Activated CD8-positive, alpha-beta T cell treated with anti-CD3 and anti-CD28 coated beads, Interleukin-2, amount 10 ng/mL, durations not matched to agents 7 days and 5 days (primary cell): ENCODE measurements around the gene VIPR1. TPM values are rescaled to one million over a fixed set of nuclear protein-coding genes. Genes with fewer than 3 reads are reported as not detected.
A peak's percentile ranks its signal among the peaks of the same experiment; 100 is the strongest.
"Not testable (repeated sequence)": the region's sequence is repeated elsewhere in the genome, so short reads cannot be mapped to it uniquely, and the experiment has no call there.

Experiments used
- ATAC-seq: fragments of 150-1000 bp; cut with Tn5 transposase; one replicate; pipeline ENCODE4 v1.10.0; 2021; ENCODE audit warnings: moderate library complexity
- CTCF ChIA-PET: fragments of 350-600 bp; sonication (Branson Sonifier 250); formaldehyde crosslinking; loops from one replicate; lab custom pipeline; 2021; ENCODE audit warnings: antibody characterized with exemption; lab: Charles Lee
- POLR2A ChIA-PET: fragments of 350-600 bp; sonication (Branson Sonifier 250); formaldehyde crosslinking; loops from one replicate; lab custom pipeline; 2021; ENCODE audit warnings: antibody characterized with exemption; lab: Charles Lee
- DNase-seq: peaks from one replicate; pipeline ENCODE4 v3.0.0-alpha.2; 2020
- H3K27ac Mint-ChIP-seq: one replicate; pipeline ENCODE4 v1.8.0; 2021; ENCODE audit warnings: mild to moderate bottlenecking, mixed read lengths
- H3K27me3 Mint-ChIP-seq: one replicate; pipeline ENCODE4 v1.8.0; 2021; ENCODE audit warnings: low read depth, mixed read lengths
- H3K36me3 Mint-ChIP-seq: one replicate; pipeline ENCODE4 v1.8.0; 2021; ENCODE audit warnings: low read depth, mixed read lengths
- H3K4me1 Mint-ChIP-seq: one replicate; pipeline ENCODE4 v1.8.0; 2021; ENCODE audit warnings: low read depth, mixed read lengths
- H3K4me3 Mint-ChIP-seq: one replicate; pipeline ENCODE4 v1.8.0; 2021; ENCODE audit warnings: mild to moderate bottlenecking, mixed read lengths
- H3K9me3 Mint-ChIP-seq: one replicate; pipeline ENCODE4 v1.8.0; 2022; ENCODE audit warnings: mixed read lengths; ENCODE audit not compliant: insufficient read depth
- total RNA-seq, 2 experiments: library from RNA; stranded (reverse); gene quantifications; one replicate each; pipeline ENCODE4 v1.2.3, GENCODE V29; 2021

Gene VIPR1
- total RNA-seq, 2 experiments from 2014 or later, result 9.1 to 9.5 TPM

GRCh38 chr3:42556089-42556632 is 53.7 kb downstream of the VIPR1 start:
- POLR2A ChIA-PET, result interaction anchor here (0.6 to 1.7 kb wide), 3 partner anchors 34 to 135 kb away, joined by 3 to 4 read pairs (median 4); partner anchors contain the start of genes NKTR and SS18L2
- no peaks in the 10 kb centered on the region for H3K27me3 Mint-ChIP-seq
- peak overlapping the region; percentile 9 for H3K4me3 Mint-ChIP-seq
- DNase-seq, result peak; percentile 67
- CTCF ChIA-PET, result interaction anchor here (1.0 to 1.9 kb wide), 3 partner anchors 9 to 59 kb away, joined by 3 to 8 read pairs (median 4); partner anchors contain the start of gene VIPR1
- H3K27ac Mint-ChIP-seq, result peak overlapping the region; percentile 82
- peaks cover 27% of the 10 kb centered on the region for H3K4me1 Mint-ChIP-seq
- peak; percentile 95 for ATAC-seq
- no peaks in the 10 kb centered on the region for H3K9me3 Mint-ChIP-seq
- peaks cover 57% of the 10 kb centered on the region for H3K36me3 Mint-ChIP-seq

- H3K27me3 Mint-ChIP-seq, H3K9me3 Mint-ChIP-seq, ATAC-seq, DNase-seq, POLR2A ChIA-PET: not testable (repeated sequence)
- H3K4me3 Mint-ChIP-seq, result peak overlapping the region; percentile 9
- peaks cover 57% of the 10 kb centered on the region for H3K36me3 Mint-ChIP-seq
- CTCF ChIA-PET, result interaction anchor here (1.0 to 3.7 kb wide), 7 partner anchors 9 to 59 kb away, joined by 3 to 14 read pairs (median 4); partner anchors contain the start of gene VIPR1
- peaks cover 27% of the 10 kb centered on the region for H3K4me1 Mint-ChIP-seq
- H3K27ac Mint-ChIP-seq, result peak overlapping the region; percentile 82
Observed at GRCh38 chr3:42556817-42557216, 54.4 kb downstream of the VIPR1 start.

- Mint-ChIP-seq H3K36me3 (peaks cover 58% of the 10 kb centered on the region), H3K27ac (peak overlapping the region; percentile 55), H3K4me3 (no peak overlapping the region), H3K9me3 (no peaks in the 10 kb centered on the region), H3K4me1 (peaks cover 27% of the 10 kb centered on the region), H3K27me3 (no peaks in the 10 kb centered on the region)
- POLR2A ChIA-PET, result no interaction called here
- CTCF ChIA-PET, result interaction anchor here (1.0 to 3.7 kb wide), 4 partner anchors 10 to 56 kb away, joined by 4 to 14 read pairs (median 5); partner anchors contain the start of gene VIPR1
- ATAC-seq, result no peak
- DNase-seq, result peak; percentile 43
Observed at GRCh38 chr3:42557854-42558253, 55.4 kb downstream of the VIPR1 start.

- H3K4me1 Mint-ChIP-seq, result peaks cover 6% of the 10 kb centered on the region
- POLR2A ChIA-PET, result interaction anchor here (0.7 kb wide), 1 partner anchor 16 kb away, joined by 3 read pairs; no protein-coding TSS in a partner anchor
- H3K4me3 Mint-ChIP-seq, result no peak overlapping the region
- H3K27ac Mint-ChIP-seq, result no peak overlapping the region
- no peaks in the 10 kb centered on the region for H3K9me3 Mint-ChIP-seq
- no peaks in the 10 kb centered on the region for H3K27me3 Mint-ChIP-seq
- CTCF ChIA-PET, result interaction anchor here (1.0 to 2.2 kb wide), 4 partner anchors 15 to 183 kb away, joined by 3 to 11 read pairs (median 5); partner anchors contain the start of gene VIPR1
- peak; percentile 16 for DNase-seq
- peaks cover 53% of the 10 kb centered on the region for H3K36me3 Mint-ChIP-seq
- ATAC-seq, result no peak
Observed at GRCh38 chr3:42562047-42562907, 59.8 kb downstream of the VIPR1 start.

- no peak overlapping the region for H3K27ac Mint-ChIP-seq
- H3K36me3 Mint-ChIP-seq, result peaks cover 51% of the 10 kb centered on the region
- POLR2A ChIA-PET, result no interaction called here
- peaks cover 6% of the 10 kb centered on the region for H3K4me1 Mint-ChIP-seq
- DNase-seq (peak; percentile 13), ATAC-seq (no peak)
- CTCF ChIA-PET, result interaction anchor here (1.3 to 3.4 kb wide), 2 partner anchors 12 to 21 kb away, joined by 4 to 14 read pairs; partner anchors contain the start of genes SEC22C and SS18L2
- no peaks in the 10 kb centered on the region for H3K27me3 Mint-ChIP-seq
- H3K4me3 Mint-ChIP-seq, result no peak overlapping the region
- peaks cover 9% of the 10 kb centered on the region for H3K9me3 Mint-ChIP-seq
Observed at GRCh38 chr3:42569593-42570142, 67.2 kb downstream of the VIPR1 start.

- Mint-ChIP-seq H3K27ac (no peak overlapping the region), H3K27me3 (no peaks in the 10 kb centered on the region), H3K4me1 (peaks cover 9% of the 10 kb centered on the region), H3K4me3 (no peak overlapping the region), H3K9me3 (peaks cover 18% of the 10 kb centered on the region), H3K36me3 (peaks cover 57% of the 10 kb centered on the region)
- DNase-seq, result no peak
- ATAC-seq, result peak; percentile 80
- ChIA-PET POLR2A (no interaction called here), CTCF (interaction anchor here (1.5 to 3.4 kb wide), 2 partner anchors 9 to 65 kb away, joined by 3 to 14 read pairs; partner anchors contain the start of gene SEC22C)
Observed at GRCh38 chr3:42572278-42572677, 69.8 kb downstream of the VIPR1 start.

GRCh38 chr3:42575137-42575741 is 72.8 kb downstream of the VIPR1 start:
- no peak overlapping the region for H3K4me3 Mint-ChIP-seq

GRCh38 chr3:42578054-42578453 is 75.6 kb downstream of the VIPR1 start:
- H3K4me1 Mint-ChIP-seq, result peaks cover 33% of the 10 kb centered on the region
- peak overlapping the region; percentile 35 for H3K27ac Mint-ChIP-seq
- DNase-seq (no peak), ATAC-seq (no peak)
- ChIA-PET POLR2A (interaction anchor here (0.7 to 1.0 kb wide), 2 partner anchors 16 to 23 kb away, joined by 3 read pairs; partner anchors contain the start of gene NKTR), CTCF (interaction anchor here (1.6 to 2.5 kb wide), 3 partner anchors 32 to 76 kb away, joined by 5 to 8 read pairs (median 7); partner anchors contain the start of gene VIPR1)
- peaks cover 53% of the 10 kb centered on the region for H3K36me3 Mint-ChIP-seq
- no peak overlapping the region for H3K4me3 Mint-ChIP-seq
- H3K27me3 Mint-ChIP-seq, result no peaks in the 10 kb centered on the region
- H3K9me3 Mint-ChIP-seq, result peaks cover 18% of the 10 kb centered on the region

More at GRCh38 chr3:42575137-42575741, 72.8 kb downstream of the VIPR1 start:
- CTCF ChIA-PET, result interaction anchor here (1.5 kb wide), 1 partner anchor 16 kb away, joined by 3 read pairs; no protein-coding TSS in a partner anchor
- Mint-ChIP-seq H3K27ac (no peak overlapping the region), H3K27me3 (no peaks in the 10 kb centered on the region), H3K9me3 (peaks cover 18% of the 10 kb centered on the region), H3K36me3 (peaks cover 63% of the 10 kb centered on the region), H3K4me1 (peaks cover 19% of the 10 kb centered on the region)
- POLR2A ChIA-PET, result no interaction called here
- ATAC-seq, result no peak
- no peak for DNase-seq

GRCh38 chr3:42579346-42579745 is 76.9 kb downstream of the VIPR1 start:
- Mint-ChIP-seq H3K4me1 (peaks cover 39% of the 10 kb centered on the region), H3K9me3 (peaks cover 10% of the 10 kb centered on the region), H3K36me3 (peaks cover 46% of the 10 kb centered on the region)
- CTCF ChIA-PET, result interaction anchor here (0.9 to 1.6 kb wide), 3 partner anchors 22 to 33 kb away, joined by 3 to 8 read pairs (median 3); no protein-coding TSS in a partner anchor
- DNase-seq, H3K27ac Mint-ChIP-seq, H3K4me3 Mint-ChIP-seq, POLR2A ChIA-PET, ATAC-seq, H3K27me3 Mint-ChIP-seq: not testable (repeated sequence)

GRCh38 chr3:42581400-42581708 is 78.9 kb downstream of the VIPR1 start:
- Mint-ChIP-seq H3K4me3 (peak overlapping the region; percentile 87), H3K4me1 (peaks cover 46% of the 10 kb centered on the region), H3K9me3 (no peaks in the 10 kb centered on the region), H3K36me3 (peaks cover 34% of the 10 kb centered on the region), H3K27me3 (no peaks in the 10 kb centered on the region), H3K27ac (peak overlapping the region; percentile 76)
- POLR2A ChIA-PET, result interaction anchor here (1.1 to 4.3 kb wide), 4 partner anchors 9 to 28 kb away, joined by 4 to 32 read pairs (median 12); partner anchors contain the start of genes NKTR and SS18L2
- no peak for DNase-seq
- no peak for ATAC-seq
- CTCF ChIA-PET, result interaction anchor here (1.0 to 3.5 kb wide), 10 partner anchors 9 to 71 kb away, joined by 3 to 21 read pairs (median 10); partner anchors contain the start of genes NKTR and SS18L2
